ENCODE measurements around the gene LGR5. TPM values are rescaled to one million over a fixed set of nuclear protein-coding genes. Genes with fewer than 3 reads are reported as not detected.

LGR5 gene
- total RNA-seq, 1 donor from 2014 or later: not detected

DNA sequence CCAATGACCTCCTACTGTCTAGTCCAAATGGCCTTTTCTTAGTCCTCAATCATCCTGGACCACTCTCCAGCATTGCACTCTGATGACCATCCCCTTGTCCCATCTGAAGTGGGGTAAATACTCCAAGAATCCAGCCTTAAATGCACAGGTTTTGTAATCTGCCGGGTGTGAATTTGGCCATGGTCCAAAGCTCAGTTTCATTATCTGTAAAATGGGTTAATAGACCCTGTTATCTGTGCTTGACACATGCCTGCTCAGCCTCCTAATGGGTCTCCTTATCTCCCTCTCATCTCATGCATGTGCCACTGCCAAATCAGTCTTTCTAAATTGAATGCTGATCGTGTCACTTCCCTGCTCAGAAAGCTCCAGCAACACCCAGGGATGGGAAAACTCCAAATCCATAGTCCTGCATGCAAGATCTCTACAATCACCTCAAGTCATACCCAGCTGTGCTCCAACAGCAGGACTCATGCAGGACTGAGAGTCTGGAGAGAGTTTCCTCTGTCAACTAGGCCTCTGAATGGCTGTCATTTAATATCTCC, 22.3 kb downstream of the LGR5 start:
- H3K9me3 ChIP-seq (replicated peaks): no peaks in the 10 kb centered on the region
- DNase-seq: no peak
- intact Hi-C loops (cut with micrococcal nuclease): no loop called here
- H3K4me1 ChIP-seq: no peaks in the 10 kb centered on the region
- no peak overlapping the region for H3K27ac ChIP-seq (replicated peaks)
- H3K27me3 ChIP-seq (ENCODE audit: low read depth): no peaks in the 10 kb centered on the region
- no peaks in the 10 kb centered on the region for H3K36me3 ChIP-seq
- H3K4me3 ChIP-seq: no peak overlapping the region
- no peak for TF ChIP-seq CTCF (IDR thresholded peaks at IDR 0.05; ENCODE audit: borderline replicate concordance)

GRCh38 chr12:71465796-71466195, 26.2 kb downstream of the LGR5 start:
- Histone ChIP-seq H3K4me3 (no peak overlapping the region), H3K36me3 (no peaks in the 10 kb centered on the region), H3K27me3 (ENCODE audit: low read depth) (peaks cover 11% of the 10 kb centered on the region), H3K4me1 (no peaks in the 10 kb centered on the region), H3K9me3 (replicated peaks) (no peaks in the 10 kb centered on the region), H3K27ac (replicated peaks) (no peak overlapping the region)
- TF ChIP-seq CTCF (IDR thresholded peaks at IDR 0.05; ENCODE audit: borderline replicate concordance): no peak
- no peak for DNase-seq
- intact Hi-C loops (cut with micrococcal nuclease): no loop called here

DNA sequence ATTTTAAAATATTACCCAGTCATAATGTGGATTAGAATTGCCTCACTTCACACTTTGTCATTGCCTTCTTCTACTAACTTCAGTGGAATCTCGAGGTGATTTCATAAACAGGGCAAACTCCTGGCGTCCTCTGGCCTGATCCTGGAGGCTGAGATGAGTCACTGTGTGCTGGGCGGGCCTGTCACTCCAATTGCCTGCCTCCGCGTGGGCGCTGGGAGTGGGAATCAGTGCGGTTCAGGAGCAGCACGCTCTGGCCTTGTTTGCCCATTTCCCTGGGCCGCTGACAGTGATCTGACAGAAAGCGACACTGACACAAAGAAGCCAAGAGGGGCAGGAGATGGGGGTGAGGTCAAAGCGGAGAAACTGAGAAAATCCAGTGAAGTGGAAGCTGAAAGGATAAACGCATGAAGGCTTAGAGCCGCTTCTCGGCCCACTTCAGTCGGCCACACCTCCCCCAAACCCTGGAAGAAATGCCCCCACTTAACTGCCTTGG, 29.7 kb downstream of the LGR5 start:
- DNase-seq: no peak
- Histone ChIP-seq H3K27ac (replicated peaks) (no peak overlapping the region), H3K36me3 (no peaks in the 10 kb centered on the region), H3K4me3 (no peak overlapping the region), H3K27me3 (ENCODE audit: low read depth) (peaks cover 11% of the 10 kb centered on the region), H3K9me3 (replicated peaks) (no peaks in the 10 kb centered on the region), H3K4me1 (no peaks in the 10 kb centered on the region)
- intact Hi-C loops (cut with micrococcal nuclease): no loop called here
- TF ChIP-seq CTCF (IDR thresholded peaks at IDR 0.05; ENCODE audit: borderline replicate concordance): no peak

- Histone ChIP-seq H3K27ac (replicated peaks) (no peak overlapping the region), H3K27me3 (ENCODE audit: low read depth) (peaks cover 11% of the 10 kb centered on the region), H3K4me3 (no peak overlapping the region), H3K4me1 (no peaks in the 10 kb centered on the region), H3K9me3 (replicated peaks) (no peaks in the 10 kb centered on the region), H3K36me3 (no peaks in the 10 kb centered on the region)
- no peak for DNase-seq
- intact Hi-C loops (cut with micrococcal nuclease): no loop called here
- TF ChIP-seq CTCF (IDR thresholded peaks at IDR 0.05; ENCODE audit: borderline replicate concordance): no peak
Measured at GRCh38 chr12:71472441-71472911, 32.9 kb downstream of the LGR5 start.

DNA sequence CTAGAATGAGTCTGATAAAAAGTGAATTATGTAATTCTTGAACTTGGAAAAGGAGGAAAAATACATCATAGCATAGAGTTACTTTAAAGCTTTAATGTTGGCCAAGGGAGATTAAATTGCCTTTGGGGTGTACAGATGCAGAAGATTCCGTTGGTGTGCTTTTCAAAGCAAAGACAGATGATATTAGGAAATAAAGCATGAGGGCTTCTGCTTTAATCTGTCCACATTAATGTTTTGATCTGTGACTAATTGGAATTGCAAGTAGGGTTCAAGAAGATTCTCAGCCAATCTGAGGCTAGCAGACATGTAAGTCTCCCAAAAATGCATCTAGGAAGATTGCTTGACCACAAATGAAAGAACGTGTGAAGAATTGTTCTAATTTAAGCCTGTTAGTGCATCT, 35.2 kb downstream of the LGR5 start:
- Histone ChIP-seq H3K36me3 (no peaks in the 10 kb centered on the region), H3K27me3 (ENCODE audit: low read depth) (peaks cover 4% of the 10 kb centered on the region), H3K27ac (replicated peaks) (peak overlapping the region; percentile 44), H3K4me3 (no peak overlapping the region), H3K4me1 (no peaks in the 10 kb centered on the region), H3K9me3 (replicated peaks) (no peaks in the 10 kb centered on the region)
- DNase-seq: no peak
- no peak for TF ChIP-seq CTCF (IDR thresholded peaks at IDR 0.05; ENCODE audit: borderline replicate concordance)
- intact Hi-C loops (cut with micrococcal nuclease): no loop called here
